Measurements from ENCODE around the gene RIN1. TPM values are rescaled to one million over a fixed set of nuclear protein-coding genes. Genes with fewer than 3 reads are reported as not detected.

Gene RIN1
- total and polyA plus RNA-seq, 9 of the 15 experiments (the other 6 are each of a cell fraction or from before 2014, with no cell fraction given) = 0.01 to 1.2 (median 0.45) TPM; not detected in 1

DNA sequence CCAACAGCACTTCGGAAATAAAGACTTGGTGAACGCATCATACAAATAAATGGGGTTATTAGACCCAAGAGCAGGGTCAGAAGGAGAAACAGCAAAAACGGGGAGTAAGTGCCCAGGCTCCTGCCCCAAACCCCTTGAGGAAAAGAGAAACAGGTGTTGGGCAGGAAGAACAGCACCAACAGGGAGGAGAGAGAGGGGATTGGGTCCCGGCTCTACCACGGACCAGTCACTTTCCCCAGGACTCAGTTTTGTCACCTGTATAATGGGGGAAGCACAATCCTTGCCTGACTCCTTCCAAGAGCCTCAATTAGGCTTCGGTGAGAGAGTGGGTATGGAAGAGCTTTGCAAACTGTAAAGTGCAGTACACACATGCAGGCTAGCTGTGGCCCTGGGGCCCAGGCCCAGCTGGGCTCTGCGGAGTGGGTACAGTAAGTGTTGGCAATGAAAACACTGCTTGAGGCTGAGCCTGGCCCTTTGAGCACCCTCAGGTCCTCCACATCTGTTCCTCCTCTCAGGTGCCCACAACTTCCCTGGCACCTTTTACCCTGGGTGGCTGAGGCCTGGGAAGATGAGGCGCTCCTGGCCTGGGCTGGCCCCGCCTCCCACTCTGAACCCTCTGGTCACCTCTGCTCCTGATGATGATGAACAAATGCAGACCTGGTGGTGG lies 26.4 kb upstream of the RIN1 start (continued):
- TF ChIP-seq NFE2L1 (tag; IDR thresholded peaks at IDR 0.05; ENCODE audit: borderline replicate concordance, low read depth) (no peak), SMARCA5 (IDR thresholded peaks at IDR 0.05) (0 out of 2 replicates have a peak, but pooled peaks have one; percentile 54), SMARCE1 (IDR thresholded peaks at IDR 0.05) (no peak), POLR2AphosphoS5 (IDR thresholded peaks at IDR 0.05; ENCODE audit: control insufficient read depth, insufficient read depth, low read depth, low read length) (peak; percentile 10; the same call in 1 of the 2 replicates), ZNF224 (CRISPR knock-in tag; IDR thresholded peaks at IDR 0.05) (no peak), BCOR (IDR thresholded peaks at IDR 0.05) (peak; percentile 81), SP1 (CRISPR knock-in tag; IDR thresholded peaks at IDR 0.05) (peak; percentile 33; the same call in 1 of the 2 replicates), ZZZ3 (IDR thresholded peaks at IDR 0.05) (no peak), RBFOX2 (IDR thresholded peaks at IDR 0.05; ENCODE audit: low read depth, low read length) (0 out of 2 replicates have a peak, but pooled peaks have one; percentile 47)

GRCh38 chr11:66361502-66361941 lies 25.3 kb upstream of the RIN1 start:
- BruUV-seq (replicated peaks) = no TSS peak
- Histone ChIP-seq H3K4me1 (replicated peaks in 1 of 2; ENCODE audit: control insufficient read depth in 2 of 2, insufficient read depth in 2 of 2, low read length in 2 of 2) (peaks cover 0 to 22% of the 10 kb centered on the region in 2 experiments; a peak in 4 of 5 replicates), H3K9me1 (ENCODE audit: control insufficient read depth, insufficient read depth, low read length) (no peaks in the 10 kb centered on the region), H3K4me2 (ENCODE audit: insufficient read depth, low read length) (no peak overlapping the region), H3K9ac (ENCODE audit: insufficient read depth in 1 of 2, low read depth in 2 of 2, low read length in 2 of 2) (peak overlapping the region in 1 of 2 experiments; percentile 0; a peak in 1 of 4 replicates), H3K4me3 (no peak overlapping the region), H3K36me3 (ENCODE audit: control insufficient read depth, insufficient read depth, low read length) (peaks cover 42% of the 10 kb centered on the region; the same call in 2 of the 3 replicates), H3K27ac (ENCODE audit: extremely low read depth, low read depth, low read length) (no peak overlapping the region; the same call in 2 of the 3 replicates), H2AFZ (ENCODE audit: low read depth, low read length) (no peak overlapping the region), H3K9me3 (replicated peaks; ENCODE audit: control insufficient read depth, insufficient read depth, low read depth, low read length) (no peaks in the 10 kb centered on the region), H3K79me2 (ENCODE audit: control insufficient read depth, insufficient read depth, low read length) (peaks cover 3% of the 10 kb centered on the region; the same call in 1 of the 3 replicates), H3K27me3 (ENCODE audit: control insufficient read depth in 2 of 2, insufficient read depth in 2 of 2, low read length in 2 of 2) (no peaks in the 10 kb centered on the region), H4K20me1 (replicated peaks; ENCODE audit: control insufficient read depth, insufficient read depth, low read length) (peaks cover 23% of the 10 kb centered on the region)
- no peak for FAIRE-seq
- peak in 3 of 4 experiments; percentile 10 to 56 (median 34) for DNase-seq (ENCODE audit: extremely low read depth in 1 of 4, low spot score in 3 of 4)
- CTCF ChIA-PET (ENCODE audit: low intra/inter-chr PET ratio) = no interaction called here
- in situ Hi-C loops (cut with MboI) (no loop called here), intact Hi-C loops (cut with micrococcal nuclease) (no loop called here)
- ATAC-seq = peak; percentile 43
- POLR2A ChIA-PET = interaction anchor here (0.5 to 2.8 kb wide), 9 partner anchors 9 to 303 kb away, joined by 3 to 12 read pairs (median 6); partner anchors contain the start of gene B4GAT1
- WGBS (ENCODE audit: insufficient coverage, low coverage, missing lambda C conversion rate) = 48% methylated on average over 6 of the region's 6 CpGs
- TF ChIP-seq ZNF583 (CRISPR knock-in tag; IDR thresholded peaks at IDR 0.05) = no peak
- TF ChIP-seq SUPT5H (IDR thresholded peaks at IDR 0.05) = peak; percentile 78
- no peak for TF ChIP-seq TBP (optimal IDR thresholded peaks at IDR 0.05; ENCODE audit: low read depth, low read length)
- no peak for TF ChIP-seq ZNF668 (CRISPR knock-in tag; IDR thresholded peaks at IDR 0.05)
- TF ChIP-seq SAFB (IDR thresholded peaks at IDR 0.05; ENCODE audit: borderline replicate concordance, low read depth, low read length) = no peak
- TF ChIP-seq ZNF347 (CRISPR knock-in tag; IDR thresholded peaks at IDR 0.05; ENCODE audit: low read depth) = no peak
- TF ChIP-seq, protein P1, sequence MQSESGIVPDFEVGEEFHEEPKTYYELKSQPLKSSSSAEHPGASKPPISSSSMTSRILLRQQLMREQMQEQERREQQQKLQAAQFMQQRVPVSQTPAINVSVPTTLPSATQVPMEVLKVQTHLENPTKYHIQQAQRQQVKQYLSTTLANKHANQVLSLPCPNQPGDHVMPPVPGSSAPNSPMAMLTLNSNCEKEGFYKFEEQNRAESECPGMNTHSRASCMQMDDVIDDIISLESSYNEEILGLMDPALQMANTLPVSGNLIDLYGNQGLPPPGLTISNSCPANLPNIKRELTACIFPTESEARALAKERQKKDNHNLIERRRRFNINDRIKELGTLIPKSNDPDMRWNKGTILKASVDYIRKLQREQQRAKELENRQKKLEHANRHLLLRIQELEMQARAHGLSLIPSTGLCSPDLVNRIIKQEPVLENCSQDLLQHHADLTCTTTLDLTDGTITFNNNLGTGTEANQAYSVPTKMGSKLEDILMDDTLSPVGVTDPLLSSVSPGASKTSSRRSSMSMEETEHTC (IDR thresholded peaks at IDR 0.05) = no peak
- no peak for TF ChIP-seq IFI16 (CRISPR knock-in tag; IDR thresholded peaks at IDR 0.05)
- no peak for TF ChIP-seq EP400 (IDR thresholded peaks at IDR 0.05)
- no peak for TF ChIP-seq ZNF785 (CRISPR knock-in tag; IDR thresholded peaks at IDR 0.05)
- no peak for TF ChIP-seq CBX1 (IDR thresholded peaks at IDR 0.05; ENCODE audit: low read depth)
- no peak for TF ChIP-seq HNRNPL (IDR thresholded peaks at IDR 0.05; ENCODE audit: low read depth, low read length)
- TF ChIP-seq ZNF146 (CRISPR knock-in tag; IDR thresholded peaks at IDR 0.05; ENCODE audit: unreplicated experiment) = no peak

Data from K562 (cell line).